Measurements from ENCODE around the gene TUBB4B.

The TUBB4B gene

GRCh38 chr9:137228968-137229896 is 11.9 kb upstream of the TUBB4B start:
- H3K36me3 ChIP-seq (ENCODE audit: control insufficient read depth, insufficient read depth, low read length) = no peaks in the 10 kb centered on the region
- H3K4me1 ChIP-seq (ENCODE audit: control insufficient read depth, insufficient read depth, low read length) = no peaks in the 10 kb centered on the region
- no peak overlapping the region for H3K9ac ChIP-seq (ENCODE audit: low read depth, low read length)
- no peaks in the 10 kb centered on the region for H3K27me3 ChIP-seq (ENCODE audit: control insufficient read depth, insufficient read depth, low read length)
- H3K9me3 ChIP-seq (ENCODE audit: control insufficient read depth, insufficient read depth, low read length) = no peaks in the 10 kb centered on the region
- H3K4me3 ChIP-seq (ENCODE audit: low read depth, low read length) = no peak overlapping the region

- H3K27me3 ChIP-seq (ENCODE audit: control insufficient read depth, insufficient read depth, low read length) = no peaks in the 10 kb centered on the region
- H3K36me3 ChIP-seq (ENCODE audit: control insufficient read depth, insufficient read depth, low read length) = no peaks in the 10 kb centered on the region
- H3K9ac ChIP-seq (ENCODE audit: low read depth, low read length) = no peak overlapping the region
- no peak overlapping the region for H3K4me3 ChIP-seq (ENCODE audit: low read depth, low read length)
- no peaks in the 10 kb centered on the region for H3K9me3 ChIP-seq (ENCODE audit: control insufficient read depth, insufficient read depth, low read length)
- H3K4me1 ChIP-seq (ENCODE audit: control insufficient read depth, insufficient read depth, low read length) = no peaks in the 10 kb centered on the region
Observed at GRCh38 chr9:137229903-137230704, 11.0 kb upstream of the TUBB4B start.

GRCh38 chr9:137230705-137231371 is 10.2 kb upstream of the TUBB4B start, which contains the start of gene SLC34A3:
SLC34A3 (plus strand) TSS chr9:137230901; CDS start chr9:137231703, 802 bp downstream.
- Histone ChIP-seq H3K9ac (ENCODE audit: low read depth, low read length) (no peak within 1 kb of the TSS), H3K27me3 (ENCODE audit: control insufficient read depth, insufficient read depth, low read length) (no peaks in the 10 kb centered on the region), H3K9me3 (ENCODE audit: control insufficient read depth, insufficient read depth, low read length) (no peaks in the 10 kb centered on the region), H3K36me3 (ENCODE audit: control insufficient read depth, insufficient read depth, low read length) (no peaks in the 10 kb centered on the region), H3K4me1 (ENCODE audit: control insufficient read depth, insufficient read depth, low read length) (no peaks in the 10 kb centered on the region), H3K4me3 (ENCODE audit: low read depth, low read length) (no peak within 1 kb of the TSS)

GRCh38 chr9:137231372-137232039 is 9.6 kb upstream of the TUBB4B start:
- Histone ChIP-seq H3K4me3 (ENCODE audit: low read depth, low read length) (no peak overlapping the region), H3K9me3 (ENCODE audit: control insufficient read depth, insufficient read depth, low read length) (no peaks in the 10 kb centered on the region), H3K27me3 (ENCODE audit: control insufficient read depth, insufficient read depth, low read length) (no peaks in the 10 kb centered on the region), H3K36me3 (ENCODE audit: control insufficient read depth, insufficient read depth, low read length) (no peaks in the 10 kb centered on the region), H3K9ac (ENCODE audit: low read depth, low read length) (no peak overlapping the region), H3K4me1 (ENCODE audit: control insufficient read depth, insufficient read depth, low read length) (no peaks in the 10 kb centered on the region)

- Histone ChIP-seq H3K9ac (ENCODE audit: low read depth, low read length) (no peak overlapping the region), H3K9me3 (ENCODE audit: control insufficient read depth, insufficient read depth, low read length) (no peaks in the 10 kb centered on the region), H3K4me1 (ENCODE audit: control insufficient read depth, insufficient read depth, low read length) (no peaks in the 10 kb centered on the region), H3K27me3 (ENCODE audit: control insufficient read depth, insufficient read depth, low read length) (no peaks in the 10 kb centered on the region), H3K36me3 (ENCODE audit: control insufficient read depth, insufficient read depth, low read length) (no peaks in the 10 kb centered on the region), H3K4me3 (ENCODE audit: low read depth, low read length) (no peak overlapping the region)
Observed at GRCh38 chr9:137232101-137232500, 9.0 kb upstream of the TUBB4B start.

- no peak overlapping the region for H3K9ac ChIP-seq (ENCODE audit: low read depth, low read length)
- no peak overlapping the region for H3K4me3 ChIP-seq (ENCODE audit: low read depth, low read length)
- H3K27me3 ChIP-seq (ENCODE audit: control insufficient read depth, insufficient read depth, low read length) = no peaks in the 10 kb centered on the region
- no peaks in the 10 kb centered on the region for H3K9me3 ChIP-seq (ENCODE audit: control insufficient read depth, insufficient read depth, low read length)
- H3K4me1 ChIP-seq (ENCODE audit: control insufficient read depth, insufficient read depth, low read length) = no peaks in the 10 kb centered on the region
- H3K36me3 ChIP-seq (ENCODE audit: control insufficient read depth, insufficient read depth, low read length) = no peaks in the 10 kb centered on the region
Observed at GRCh38 chr9:137232510-137232909, 8.6 kb upstream of the TUBB4B start.

- H3K9ac ChIP-seq (ENCODE audit: low read depth, low read length) = no peak overlapping the region
- H3K4me3 ChIP-seq (ENCODE audit: low read depth, low read length) = no peak overlapping the region
- no peaks in the 10 kb centered on the region for H3K4me1 ChIP-seq (ENCODE audit: control insufficient read depth, insufficient read depth, low read length)
- no peaks in the 10 kb centered on the region for H3K36me3 ChIP-seq (ENCODE audit: control insufficient read depth, insufficient read depth, low read length)
- H3K9me3 ChIP-seq (ENCODE audit: control insufficient read depth, insufficient read depth, low read length) = no peaks in the 10 kb centered on the region
- no peaks in the 10 kb centered on the region for H3K27me3 ChIP-seq (ENCODE audit: control insufficient read depth, insufficient read depth, low read length)
Observed at GRCh38 chr9:137233143-137233980, 7.7 kb upstream of the TUBB4B start.

- Histone ChIP-seq H3K36me3 (ENCODE audit: control insufficient read depth, insufficient read depth, low read length) (no peaks in the 10 kb centered on the region), H3K4me1 (ENCODE audit: control insufficient read depth, insufficient read depth, low read length) (no peaks in the 10 kb centered on the region), H3K4me3 (ENCODE audit: low read depth, low read length) (no peak overlapping the region), H3K9ac (ENCODE audit: low read depth, low read length) (no peak overlapping the region), H3K9me3 (ENCODE audit: control insufficient read depth, insufficient read depth, low read length) (no peaks in the 10 kb centered on the region), H3K27me3 (ENCODE audit: control insufficient read depth, insufficient read depth, low read length) (no peaks in the 10 kb centered on the region)
Observed at GRCh38 chr9:137234055-137234697, 6.9 kb upstream of the TUBB4B start.

- Histone ChIP-seq H3K9me3 (ENCODE audit: control insufficient read depth, insufficient read depth, low read length) (no peaks in the 10 kb centered on the region), H3K36me3 (ENCODE audit: control insufficient read depth, insufficient read depth, low read length) (no peaks in the 10 kb centered on the region), H3K4me3 (ENCODE audit: low read depth, low read length) (no peak overlapping the region), H3K9ac (ENCODE audit: low read depth, low read length) (no peak overlapping the region), H3K4me1 (ENCODE audit: control insufficient read depth, insufficient read depth, low read length) (no peaks in the 10 kb centered on the region), H3K27me3 (ENCODE audit: control insufficient read depth, insufficient read depth, low read length) (no peaks in the 10 kb centered on the region)
Observed at GRCh38 chr9:137234758-137235423, 6.2 kb upstream of the TUBB4B start.

Measured in iPS-15b (cell line).